SK-N-MC (cell line): ENCODE data around the gene DOCK10.

Experiments
- EZH2 ChIP-seq: fragments of 200-600 bp; sonication (generic); IDR thresholded peaks from one replicate; pipeline ENCODE4 v1.6.1; 2017; ENCODE audit warnings: antibody characterized with exemption
- POLR2AphosphoS5 ChIP-seq: IDR thresholded peaks from 2 replicates; pipeline ENCODE4 v1.6.1; 2012; ENCODE audit warnings: mild to moderate bottlenecking, low read depth, low read length, borderline replicate concordance

DNA sequence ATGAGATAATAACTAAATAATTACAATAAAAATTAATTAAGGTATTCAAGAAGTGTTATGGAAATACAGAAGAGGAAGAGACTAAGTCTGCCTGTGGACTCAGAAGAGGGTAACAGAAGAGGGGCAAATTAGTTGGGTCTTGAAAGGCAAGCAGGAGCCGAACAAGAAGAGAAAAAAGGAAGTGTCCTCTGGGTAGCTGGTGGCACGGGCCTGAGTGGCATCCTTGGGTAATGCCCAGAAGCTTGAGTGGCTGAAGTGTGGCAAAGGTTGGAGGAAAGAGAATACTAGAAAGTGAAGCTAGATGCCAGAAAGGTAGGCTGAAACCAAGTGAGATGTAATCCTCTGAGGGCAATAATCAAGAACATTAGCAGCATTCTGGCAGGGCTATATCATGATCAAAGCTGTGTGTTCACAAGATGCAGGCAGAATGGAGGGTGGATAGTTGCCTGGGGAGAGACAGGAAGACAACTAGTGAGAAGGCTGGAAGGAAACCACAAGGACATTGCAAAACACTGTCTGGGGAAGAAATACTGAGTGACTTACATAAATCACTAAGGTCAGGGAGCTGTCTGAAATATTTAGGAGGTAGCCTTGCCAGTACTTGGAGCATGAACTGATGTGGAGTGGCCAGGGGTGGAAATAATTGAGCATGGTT lies 16.2 kb downstream of the DOCK10 start:
- TF ChIP-seq EZH2, result no peak
- no peak for TF ChIP-seq POLR2AphosphoS5
